Measurements from ENCODE around the gene DSCAM. TPM values are rescaled to one million over a fixed set of nuclear protein-coding genes. Genes with fewer than 3 reads are reported as not detected.

Gene DSCAM
- total RNA-seq, 1 donor from 2014 or later, result 0.06 TPM

DNA sequence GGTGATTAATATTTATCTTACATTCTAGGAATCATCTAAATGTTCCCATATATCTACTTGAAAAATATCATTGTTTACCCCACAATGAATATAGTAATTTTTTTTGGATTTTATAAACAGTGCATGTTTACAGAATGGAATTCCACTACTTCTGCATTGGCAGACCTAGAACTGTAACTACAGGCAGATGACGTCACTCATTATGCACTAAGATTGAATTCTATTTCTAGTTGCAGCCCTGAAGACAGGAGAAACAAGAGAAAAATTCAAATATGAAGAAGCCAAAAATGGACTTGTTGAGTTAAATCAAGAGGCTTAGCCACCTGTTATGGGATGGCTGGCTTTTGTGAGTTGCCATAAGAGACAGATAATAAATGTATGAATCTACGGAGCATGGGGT is 615.0 kb downstream of the DSCAM start:
- TF ChIP-seq, protein P1, sequence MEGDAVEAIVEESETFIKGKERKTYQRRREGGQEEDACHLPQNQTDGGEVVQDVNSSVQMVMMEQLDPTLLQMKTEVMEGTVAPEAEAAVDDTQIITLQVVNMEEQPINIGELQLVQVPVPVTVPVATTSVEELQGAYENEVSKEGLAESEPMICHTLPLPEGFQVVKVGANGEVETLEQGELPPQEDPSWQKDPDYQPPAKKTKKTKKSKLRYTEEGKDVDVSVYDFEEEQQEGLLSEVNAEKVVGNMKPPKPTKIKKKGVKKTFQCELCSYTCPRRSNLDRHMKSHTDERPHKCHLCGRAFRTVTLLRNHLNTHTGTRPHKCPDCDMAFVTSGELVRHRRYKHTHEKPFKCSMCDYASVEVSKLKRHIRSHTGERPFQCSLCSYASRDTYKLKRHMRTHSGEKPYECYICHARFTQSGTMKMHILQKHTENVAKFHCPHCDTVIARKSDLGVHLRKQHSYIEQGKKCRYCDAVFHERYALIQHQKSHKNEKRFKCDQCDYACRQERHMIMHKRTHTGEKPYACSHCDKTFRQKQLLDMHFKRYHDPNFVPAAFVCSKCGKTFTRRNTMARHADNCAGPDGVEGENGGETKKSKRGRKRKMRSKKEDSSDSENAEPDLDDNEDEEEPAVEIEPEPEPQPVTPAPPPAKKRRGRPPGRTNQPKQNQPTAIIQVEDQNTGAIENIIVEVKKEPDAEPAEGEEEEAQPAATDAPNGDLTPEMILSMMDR (conservative IDR thresholded peaks at IDR 0.05; ENCODE audit: low read depth, low read length), result no peak
- no peak overlapping the region for H3K4me3 ChIP-seq (ENCODE audit: low read depth, low read length)
- no peak for DNase-seq (ENCODE audit: low read depth)

GRCh38 chr21:40227096-40227495 is 619.9 kb downstream of the DSCAM start:
- DNase-seq (ENCODE audit: low read depth), result no peak
- no peak overlapping the region for H3K4me3 ChIP-seq (ENCODE audit: low read depth, low read length)
- TF ChIP-seq, protein P1 (conservative IDR thresholded peaks at IDR 0.05; ENCODE audit: low read depth, low read length), result no peak

DNA sequence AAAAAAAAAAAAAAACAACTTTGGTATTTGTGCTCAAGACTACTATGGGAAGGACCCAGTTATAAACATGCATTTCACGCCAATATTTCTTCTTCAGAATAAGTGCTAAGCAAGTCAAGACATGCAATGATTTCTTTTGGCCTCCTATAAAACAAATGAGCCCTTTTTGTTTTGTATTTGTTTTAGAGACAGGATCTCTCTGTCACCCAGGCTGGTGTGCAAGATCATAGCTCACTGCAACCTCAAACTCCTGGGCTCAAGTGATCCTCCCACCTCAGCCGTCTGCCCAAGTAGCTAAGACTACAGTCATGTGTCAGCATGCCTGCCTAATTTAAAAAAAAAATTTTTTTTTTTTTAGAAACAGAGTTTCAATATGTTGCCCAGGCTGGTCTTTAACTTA is 631.0 kb downstream of the DSCAM start:
- DNase-seq (ENCODE audit: low read depth), result no peak
- no peak overlapping the region for H3K4me3 ChIP-seq (ENCODE audit: low read depth, low read length)
- TF ChIP-seq, protein P1 (conservative IDR thresholded peaks at IDR 0.05; ENCODE audit: low read depth, low read length), result no peak

- DNase-seq (ENCODE audit: low read depth), result no peak
- no peak overlapping the region for H3K4me3 ChIP-seq (ENCODE audit: low read depth, low read length)
- TF ChIP-seq, protein P1 (conservative IDR thresholded peaks at IDR 0.05; ENCODE audit: low read depth, low read length), result no peak
Observed at GRCh38 chr21:40210251-40210650, 636.7 kb downstream of the DSCAM start.

GRCh38 chr21:40208948-40209345 is 638.0 kb downstream of the DSCAM start:
- no peak for DNase-seq (ENCODE audit: low read depth)
- TF ChIP-seq, protein P1 (conservative IDR thresholded peaks at IDR 0.05; ENCODE audit: low read depth, low read length), result no peak
- no peak overlapping the region for H3K4me3 ChIP-seq (ENCODE audit: low read depth, low read length)

DNA sequence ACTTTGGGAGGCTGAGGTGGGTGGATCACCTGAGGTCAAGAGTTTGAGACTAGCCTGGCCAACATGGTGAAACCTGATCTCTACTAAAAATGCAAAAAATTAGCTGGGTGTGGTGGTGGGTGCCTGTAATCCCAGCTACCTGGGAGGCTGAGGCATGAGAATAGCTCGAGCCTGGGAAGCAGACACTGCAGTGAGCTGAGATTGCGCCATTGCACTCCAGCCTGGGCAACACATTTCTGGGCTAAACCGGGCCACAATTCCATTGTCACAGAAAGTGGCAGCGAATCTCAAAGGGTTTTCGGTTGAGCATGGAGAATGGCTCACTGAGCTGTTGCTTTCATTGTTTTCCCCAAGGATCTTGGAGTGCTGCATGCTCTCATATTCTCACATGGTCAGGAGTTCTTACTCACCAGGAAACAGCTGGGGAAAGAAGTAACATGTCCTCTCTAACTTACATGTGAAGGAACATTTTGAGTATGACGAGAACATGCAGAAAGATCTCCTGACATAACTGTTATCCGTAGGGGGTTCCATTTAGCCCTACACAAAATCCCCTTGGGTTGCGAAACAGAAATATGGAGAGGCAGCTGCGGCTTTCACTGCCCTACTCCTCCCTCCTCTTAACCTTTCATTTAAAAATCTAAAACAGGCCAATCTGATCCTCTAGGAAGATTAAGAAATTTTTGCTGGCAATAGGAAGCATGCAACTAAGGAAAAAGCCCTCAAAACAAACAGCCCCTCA is 638.6 kb downstream of the DSCAM start:
- TF ChIP-seq, protein P1 (conservative IDR thresholded peaks at IDR 0.05; ENCODE audit: low read depth, low read length), result no peak
- no peak for DNase-seq (ENCODE audit: low read depth)
- H3K4me3 ChIP-seq (ENCODE audit: low read depth, low read length), result no peak overlapping the region

DNA sequence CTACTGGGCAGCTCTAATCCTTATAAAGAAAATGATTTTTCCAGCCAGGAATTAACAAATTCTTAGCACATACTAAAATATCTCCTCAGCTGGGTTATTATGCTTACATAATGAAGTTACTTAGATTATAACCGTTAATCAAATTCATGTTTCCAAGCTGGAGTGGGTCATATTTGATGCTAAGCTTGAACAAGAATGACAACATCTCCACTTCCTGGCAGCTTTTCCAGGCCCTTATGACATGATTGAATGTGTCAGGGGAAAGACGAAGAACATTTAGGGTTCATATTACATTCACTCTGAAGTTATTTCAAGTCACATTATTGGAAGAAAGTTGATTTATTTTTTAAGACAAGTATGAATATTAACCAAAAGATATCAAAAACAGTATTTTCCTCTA is 646.0 kb downstream of the DSCAM start:
- no peak for DNase-seq (ENCODE audit: low read depth)
- no peak overlapping the region for H3K4me3 ChIP-seq (ENCODE audit: low read depth, low read length)
- TF ChIP-seq, protein P1 (conservative IDR thresholded peaks at IDR 0.05; ENCODE audit: low read depth, low read length), result no peak

Measured in epithelial cell of proximal tubule (primary cell).